Stimulated activated CD4-positive, alpha-beta T cell treated with anti-CD3 and anti-CD28 coated beads, Interleukin-1b, Interleukin-23, amount 100 ng/mL, for 4 hours (primary cell): Measurements from ENCODE around the gene SPINT3.

Experiments
- DNase-seq, 2 donors: peaks; one replicate each; pipeline ENCODE4 v3.0.0-alpha.2; 2020; ENCODE audit warnings: low read depth in 2 of 2

SPINT3 gene

GRCh38 chr20:45462711-45463509 is 52.5 kb downstream of the SPINT3 start:
- DNase-seq = no peak
